GM23338 (cell line): Measurements from ENCODE around the gene GNB4. TPM values are rescaled to one million over a fixed set of nuclear protein-coding genes. Genes with fewer than 3 reads are reported as not detected.
A peak's percentile ranks its signal among the peaks of the same experiment; 100 is the strongest.

ENCODE experiments used
- ATAC-seq: fragments of 200-7000 bp; cut with Tn5 transposase; 3 replicates; pipeline ENCODE4 v1.9.1; 2020
- DNase-seq: peaks from one replicate; pipeline ENCODE4 v3.0.0-alpha.2; 2015; ENCODE audit warnings: low spot score
- H2AFZ ChIP-seq: fragments of 200-600 bp; sonication (generic); 2 replicates; pipeline ENCODE4 v1.8.0; 2016; ENCODE audit warnings: antibody characterized with exemption, mild to moderate bottlenecking, moderate library complexity
- H3F3A ChIP-seq: fragments of 200-600 bp; sonication (generic); replicated peaks from 2 replicates; pipeline ENCODE4 v1.8.0; 2017; ENCODE audit warnings: antibody characterized with exemption, mixed run types, low read depth
- H3K27ac ChIP-seq: fragments of 200-600 bp; sonication (generic); 2 replicates; pipeline ENCODE4 v1.6.1; 2016; ENCODE audit warnings: low read depth
- H3K27me3 ChIP-seq: fragments of 200-600 bp; sonication (generic); 2 replicates; pipeline ENCODE4 v1.8.0; 2016; ENCODE audit warnings: mild to moderate bottlenecking, mixed run types, moderate library complexity; ENCODE audit not compliant: insufficient read depth
- H3K36me3 ChIP-seq: fragments of 200-600 bp; sonication (generic); 2 replicates; pipeline ENCODE4 v1.8.0; 2016; ENCODE audit warnings: mild to moderate bottlenecking; ENCODE audit not compliant: insufficient read depth
- H3K4me1 ChIP-seq: fragments of 200-600 bp; sonication (generic); 2 replicates; pipeline ENCODE4 v1.8.0; 2016; ENCODE audit warnings: mild to moderate bottlenecking, moderate library complexity; ENCODE audit not compliant: insufficient read depth
- H3K4me2 ChIP-seq: fragments of 200-600 bp; sonication (generic); 2 replicates; pipeline ENCODE4 v1.7.1; 2017; ENCODE audit warnings: mixed run types
- H3K4me3 ChIP-seq: fragments of 200-600 bp; sonication (generic); 2 replicates; pipeline ENCODE4 v1.6.1; 2016; ENCODE audit warnings: mixed run types
- H3K79me2 ChIP-seq: fragments of 200-600 bp; sonication (generic); replicated peaks from 2 replicates; pipeline ENCODE4 v1.8.0; 2017; ENCODE audit warnings: mild to moderate bottlenecking; ENCODE audit not compliant: insufficient read depth
- H3K9me2 ChIP-seq: fragments of 200-600 bp; sonication (generic); 2 replicates; pipeline ENCODE4 v1.8.0; 2017; ENCODE audit not compliant: insufficient read depth
- H4K20me1 ChIP-seq: fragments of 200-600 bp; sonication (generic); replicated peaks from 2 replicates; pipeline ENCODE4 v1.8.0; 2017; ENCODE audit warnings: mild to moderate bottlenecking; ENCODE audit not compliant: insufficient read depth
- H3K27ac Mint-ChIP-seq: 2 replicates; pipeline ENCODE4 v1.8.0; 2020; ENCODE audit warnings: inconsistent platforms, mild to moderate bottlenecking, moderate library complexity, mixed read lengths
- H3K27me3 Mint-ChIP-seq: 3 replicates; pipeline ENCODE4 v1.8.0; 2022; ENCODE audit warnings: low read depth, mild to moderate bottlenecking, moderate library complexity, mixed read lengths, inconsistent platforms; ENCODE audit not compliant: insufficient read depth, poor library complexity
- H3K36me3 Mint-ChIP-seq: 3 replicates; pipeline ENCODE4 v1.8.0; 2021; ENCODE audit warnings: low read depth, mild to moderate bottlenecking, inconsistent platforms, moderate library complexity, mixed read lengths
- H3K4me1 Mint-ChIP-seq: 3 replicates; pipeline ENCODE4 v1.8.0; 2020; ENCODE audit warnings: mild to moderate bottlenecking, inconsistent platforms, mixed read lengths
- H3K4me3 Mint-ChIP-seq: 3 replicates; pipeline ENCODE4 v1.8.0; 2021; ENCODE audit warnings: moderate library complexity, mild to moderate bottlenecking, inconsistent platforms, mixed read lengths
- H3K9me3 Mint-ChIP-seq: 3 replicates; pipeline ENCODE4 v1.8.0; 2020; ENCODE audit warnings: moderate library complexity, mild to moderate bottlenecking, inconsistent platforms, mixed read lengths
- CREB1 ChIP-seq: fragments of 250-450 bp; sonication (Bioruptor Pico); IDR thresholded peaks from 2 replicates; pipeline ENCODE4 v1.5.0; 2020; ENCODE audit warnings: low read depth, mild to moderate bottlenecking, moderate library complexity
- EZH2 ChIP-seq: fragments of 200-600 bp; sonication (generic); IDR thresholded peaks from one replicate; pipeline ENCODE4 v1.8.0; 2017; ENCODE audit warnings: antibody characterized with exemption, mild to moderate bottlenecking, low read depth; ENCODE audit not compliant: unreplicated experiment
- EZH2phosphoT487 ChIP-seq: fragments of 200-600 bp; sonication (generic); IDR thresholded peaks from one replicate; pipeline ENCODE4 v1.8.1; 2018; ENCODE audit warnings: antibody characterized with exemption; ENCODE audit not compliant: unreplicated experiment
- JUNB ChIP-seq: IDR thresholded peaks from one replicate; pipeline ENCODE4 v1.6.1; 2016; ENCODE audit warnings: antibody characterized with exemption; ENCODE audit not compliant: unreplicated experiment
- NANOG ChIP-seq: IDR thresholded peaks from 2 replicates; pipeline ENCODE4 v1.6.1; 2016; ENCODE audit warnings: antibody characterized with exemption, borderline replicate concordance
- POLR2AphosphoS5 ChIP-seq: IDR thresholded peaks from 2 replicates; pipeline ENCODE4 v1.6.1; 2016; ENCODE audit warnings: antibody characterized with exemption, low read depth
- STAT1 ChIP-seq: IDR thresholded peaks from one replicate; pipeline ENCODE4 v1.6.1; 2016; ENCODE audit warnings: antibody characterized with exemption; ENCODE audit not compliant: unreplicated experiment
- ZNF114 ChIP-seq: fragments of 250-450 bp; sonication (Bioruptor Pico); IDR thresholded peaks from 2 replicates; pipeline ENCODE4 v1.5.0; 2020; ENCODE audit warnings: mild to moderate bottlenecking, moderate library complexity
- ZNF331 ChIP-seq: fragments of 250-450 bp; sonication (Bioruptor Pico); IDR thresholded peaks from 2 replicates; pipeline ENCODE4 v1.5.0; 2020; ENCODE audit warnings: low read depth, mild to moderate bottlenecking, moderate library complexity
- polyA plus RNA-seq: library from polyadenylated mRNA; unstranded; fragments of >200 nt; fragmentation: Nextera tagmentation; extraction: Ambion mirVana; gene quantifications from 2 replicates; pipeline ENCODE4 v1.2.1, GENCODE V29; 2016
- total RNA-seq: library from RNA; depleted of rRNA; stranded (reverse); fragments of >200 nt; shearing (Covaris generic); gene quantifications from 2 replicates; pipeline ENCODE4 v1.2.3, GENCODE V29; 2014
- TF ChIP-seq, protein P1 (sequence below): fragments of 250-450 bp; sonication (Bioruptor Pico); IDR thresholded peaks from 2 replicates; pipeline ENCODE4 v1.5.0; 2020; ENCODE audit warnings: mild to moderate bottlenecking, moderate library complexity
- TF ChIP-seq, protein P2 (sequence below): IDR thresholded peaks from 2 replicates; pipeline ENCODE4 v1.6.1; 2016; ENCODE audit warnings: antibody characterized with exemption
- TF ChIP-seq, protein P3 (sequence below): IDR thresholded peaks from one replicate; pipeline ENCODE4 v1.6.1; 2018; ENCODE audit warnings: antibody characterized with exemption; ENCODE audit not compliant: unreplicated experiment
- TF ChIP-seq, protein P4 (sequence below), 2 experiments: fragments of 200-600 bp in 1 of 2; sonication (generic) in 1 of 2; conservative IDR thresholded peaks; 2 replicates each; pipeline versions ENCODE4 v1.5.1 to v1.6.1; 2016 to 2017; ENCODE audit warnings: antibody characterized with exemption in 2 of 2, low read depth in 2 of 2, mild to moderate bottlenecking in 2 of 2, moderate library complexity in 1 of 2

Gene GNB4
- total and polyA plus RNA-seq, 2 experiments from 2014 or later, result 11.3 to 28.4 TPM

DNA sequence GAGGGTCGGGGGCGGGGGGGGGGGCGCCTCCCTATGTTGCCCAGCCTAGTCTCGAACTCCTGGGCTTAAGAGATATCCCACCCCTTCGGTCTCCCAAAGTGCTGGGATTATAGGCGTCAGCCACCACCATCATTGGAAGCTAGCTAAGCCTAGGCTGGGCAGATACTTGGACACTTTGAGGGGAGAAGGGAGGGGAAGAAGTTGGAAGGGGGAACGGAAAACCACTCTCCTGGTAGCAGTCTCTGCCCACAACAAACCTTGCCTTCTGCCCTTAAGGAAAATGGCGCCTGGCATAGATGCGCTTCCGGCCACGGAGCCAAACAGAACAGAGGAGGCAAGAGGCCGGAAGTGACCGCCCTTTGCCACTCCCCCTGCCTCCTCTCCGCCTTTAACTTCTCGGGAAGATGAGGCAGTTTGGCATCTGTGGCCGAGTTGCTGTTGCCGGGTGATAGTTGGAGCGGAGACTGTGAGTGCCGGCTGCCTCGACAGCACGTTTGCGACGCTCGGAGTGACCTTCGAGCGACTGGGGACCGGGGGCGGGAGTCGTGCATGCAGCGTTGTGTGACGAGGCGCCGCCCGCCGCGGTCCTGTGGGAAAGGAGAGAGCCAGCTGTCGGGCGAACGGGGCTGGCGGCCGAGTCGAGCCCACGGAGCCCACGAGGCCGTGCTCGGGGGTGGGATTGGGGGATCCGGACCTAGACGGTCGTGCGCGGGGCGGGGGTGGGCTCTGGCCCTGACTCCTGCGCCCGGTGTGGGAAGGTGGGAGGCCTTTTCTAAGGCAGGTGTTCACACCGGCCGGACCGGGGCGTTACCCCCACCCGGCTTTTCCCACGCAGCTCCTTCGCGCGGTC, 103.7 kb downstream of the GNB4 start, which contains the start of gene MFN1:
Gene MFN1 (plus strand): TSS at position 365 of the 850 bp plus-strand sequence. CDS start 1,143 bp downstream, outside the sequence.
- Histone ChIP-seq H3K9me2 (no peaks in the 10 kb centered on the region), H3K4me3 (peak within 1 kb of the TSS; percentile 71), H3K36me3 (peaks cover 16% of the 10 kb centered on the region; the same call in 1 of the 2 replicates), H4K20me1 (0 out of 2 replicates have a peak, but pooled peaks cover 9% of the 10 kb centered on the region), H3F3A (no peaks in the 10 kb centered on the region), H3K4me2 (peak within 1 kb of the TSS; percentile 96), H3K27ac (peak within 1 kb of the TSS; percentile 91), H2AFZ (peak within 1 kb of the TSS; percentile 88), H3K4me1 (peaks cover 8% of the 10 kb centered on the region), H3K27me3 (no peaks in the 10 kb centered on the region), H3K79me2 (peaks cover 17% of the 10 kb centered on the region)
- ATAC-seq, result peak; percentile 97
- DNase-seq, result peak; percentile 98
- Mint-ChIP-seq H3K9me3 (no peaks in the 10 kb centered on the region), H3K27me3 (peaks cover 4% of the 10 kb centered on the region), H3K27ac (peak within 1 kb of the TSS; percentile 97), H3K36me3 (peaks cover 11% of the 10 kb centered on the region; the same call in 2 of the 3 replicates), H3K4me1 (peaks cover 5% of the 10 kb centered on the region; the same call in 2 of the 3 replicates), H3K4me3 (peak within 1 kb of the TSS; percentile 97)
- TF ChIP-seq CREB1 (CRISPR knock-in tag) (peak; percentile 78), ZNF114 (CRISPR knock-in tag) (no peak), POLR2AphosphoS5 (peak; percentile 93), JUNB (no peak), ZNF331 (CRISPR knock-in tag) (peak; percentile 61; the same call in 1 of the 2 replicates), EZH2 (no peak), NANOG (no peak), STAT1 (no peak), EZH2phosphoT487 (no peak)
- TF ChIP-seq, protein P1, sequence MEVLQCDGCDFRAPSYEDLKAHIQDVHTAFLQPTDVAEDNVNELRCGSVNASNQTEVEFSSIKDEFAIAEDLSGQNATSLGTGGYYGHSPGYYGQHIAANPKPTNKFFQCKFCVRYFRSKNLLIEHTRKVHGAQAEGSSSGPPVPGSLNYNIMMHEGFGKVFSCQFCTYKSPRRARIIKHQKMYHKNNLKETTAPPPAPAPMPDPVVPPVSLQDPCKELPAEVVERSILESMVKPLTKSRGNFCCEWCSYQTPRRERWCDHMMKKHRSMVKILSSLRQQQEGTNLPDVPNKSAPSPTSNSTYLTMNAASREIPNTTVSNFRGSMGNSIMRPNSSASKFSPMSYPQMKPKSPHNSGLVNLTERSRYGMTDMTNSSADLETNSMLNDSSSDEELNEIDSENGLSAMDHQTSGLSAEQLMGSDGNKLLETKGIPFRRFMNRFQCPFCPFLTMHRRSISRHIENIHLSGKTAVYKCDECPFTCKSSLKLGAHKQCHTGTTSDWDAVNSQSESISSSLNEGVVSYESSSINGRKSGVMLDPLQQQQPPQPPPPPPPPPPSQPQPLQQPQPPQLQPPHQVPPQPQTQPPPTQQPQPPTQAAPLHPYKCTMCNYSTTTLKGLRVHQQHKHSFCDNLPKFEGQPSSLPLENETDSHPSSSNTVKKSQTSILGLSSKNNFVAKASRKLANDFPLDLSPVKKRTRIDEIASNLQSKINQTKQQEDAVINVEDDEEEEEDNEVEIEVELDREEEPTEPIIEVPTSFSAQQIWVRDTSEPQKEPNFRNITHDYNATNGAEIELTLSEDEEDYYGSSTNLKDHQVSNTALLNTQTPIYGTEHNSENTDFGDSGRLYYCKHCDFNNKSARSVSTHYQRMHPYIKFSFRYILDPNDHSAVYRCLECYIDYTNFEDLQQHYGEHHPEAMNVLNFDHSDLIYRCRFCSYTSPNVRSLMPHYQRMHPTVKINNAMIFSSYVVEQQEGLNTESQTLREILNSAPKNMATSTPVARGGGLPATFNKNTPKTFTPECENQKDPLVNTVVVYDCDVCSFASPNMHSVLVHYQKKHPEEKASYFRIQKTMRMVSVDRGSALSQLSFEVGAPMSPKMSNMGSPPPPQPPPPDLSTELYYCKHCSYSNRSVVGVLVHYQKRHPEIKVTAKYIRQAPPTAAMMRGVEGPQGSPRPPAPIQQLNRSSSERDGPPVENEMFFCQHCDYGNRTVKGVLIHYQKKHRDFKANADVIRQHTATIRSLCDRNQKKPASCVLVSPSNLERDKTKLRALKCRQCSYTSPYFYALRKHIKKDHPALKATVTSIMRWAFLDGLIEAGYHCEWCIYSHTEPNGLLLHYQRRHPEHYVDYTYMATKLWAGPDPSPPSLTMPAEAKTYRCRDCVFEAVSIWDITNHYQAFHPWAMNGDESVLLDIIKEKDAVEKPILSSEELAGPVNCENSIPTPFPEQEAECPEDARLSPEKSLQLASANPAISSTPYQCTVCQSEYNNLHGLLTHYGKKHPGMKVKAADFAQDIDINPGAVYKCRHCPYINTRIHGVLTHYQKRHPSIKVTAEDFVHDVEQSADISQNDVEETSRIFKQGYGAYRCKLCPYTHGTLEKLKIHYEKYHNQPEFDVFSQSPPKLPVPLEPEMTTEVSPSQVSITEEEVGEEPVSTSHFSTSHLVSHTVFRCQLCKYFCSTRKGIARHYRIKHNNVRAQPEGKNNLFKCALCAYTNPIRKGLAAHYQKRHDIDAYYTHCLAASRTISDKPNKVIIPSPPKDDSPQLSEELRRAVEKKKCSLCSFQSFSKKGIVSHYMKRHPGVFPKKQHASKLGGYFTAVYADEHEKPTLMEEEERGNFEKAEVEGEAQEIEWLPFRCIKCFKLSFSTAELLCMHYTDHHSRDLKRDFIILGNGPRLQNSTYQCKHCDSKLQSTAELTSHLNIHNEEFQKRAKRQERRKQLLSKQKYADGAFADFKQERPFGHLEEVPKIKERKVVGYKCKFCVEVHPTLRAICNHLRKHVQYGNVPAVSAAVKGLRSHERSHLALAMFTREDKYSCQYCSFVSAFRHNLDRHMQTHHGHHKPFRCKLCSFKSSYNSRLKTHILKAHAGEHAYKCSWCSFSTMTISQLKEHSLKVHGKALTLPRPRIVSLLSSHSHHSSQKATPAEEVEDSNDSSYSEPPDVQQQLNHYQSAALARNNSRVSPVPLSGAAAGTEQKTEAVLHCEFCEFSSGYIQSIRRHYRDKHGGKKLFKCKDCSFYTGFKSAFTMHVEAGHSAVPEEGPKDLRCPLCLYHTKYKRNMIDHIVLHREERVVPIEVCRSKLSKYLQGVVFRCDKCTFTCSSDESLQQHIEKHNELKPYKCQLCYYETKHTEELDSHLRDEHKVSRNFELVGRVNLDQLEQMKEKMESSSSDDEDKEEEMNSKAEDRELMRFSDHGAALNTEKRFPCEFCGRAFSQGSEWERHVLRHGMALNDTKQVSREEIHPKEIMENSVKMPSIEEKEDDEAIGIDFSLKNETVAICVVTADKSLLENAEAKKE (CRISPR knock-in tag), result no peak
- TF ChIP-seq, protein P2, sequence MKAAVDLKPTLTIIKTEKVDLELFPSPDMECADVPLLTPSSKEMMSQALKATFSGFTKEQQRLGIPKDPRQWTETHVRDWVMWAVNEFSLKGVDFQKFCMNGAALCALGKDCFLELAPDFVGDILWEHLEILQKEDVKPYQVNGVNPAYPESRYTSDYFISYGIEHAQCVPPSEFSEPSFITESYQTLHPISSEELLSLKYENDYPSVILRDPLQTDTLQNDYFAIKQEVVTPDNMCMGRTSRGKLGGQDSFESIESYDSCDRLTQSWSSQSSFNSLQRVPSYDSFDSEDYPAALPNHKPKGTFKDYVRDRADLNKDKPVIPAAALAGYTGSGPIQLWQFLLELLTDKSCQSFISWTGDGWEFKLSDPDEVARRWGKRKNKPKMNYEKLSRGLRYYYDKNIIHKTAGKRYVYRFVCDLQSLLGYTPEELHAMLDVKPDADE, result peak; percentile 85
- TF ChIP-seq, protein P3, sequence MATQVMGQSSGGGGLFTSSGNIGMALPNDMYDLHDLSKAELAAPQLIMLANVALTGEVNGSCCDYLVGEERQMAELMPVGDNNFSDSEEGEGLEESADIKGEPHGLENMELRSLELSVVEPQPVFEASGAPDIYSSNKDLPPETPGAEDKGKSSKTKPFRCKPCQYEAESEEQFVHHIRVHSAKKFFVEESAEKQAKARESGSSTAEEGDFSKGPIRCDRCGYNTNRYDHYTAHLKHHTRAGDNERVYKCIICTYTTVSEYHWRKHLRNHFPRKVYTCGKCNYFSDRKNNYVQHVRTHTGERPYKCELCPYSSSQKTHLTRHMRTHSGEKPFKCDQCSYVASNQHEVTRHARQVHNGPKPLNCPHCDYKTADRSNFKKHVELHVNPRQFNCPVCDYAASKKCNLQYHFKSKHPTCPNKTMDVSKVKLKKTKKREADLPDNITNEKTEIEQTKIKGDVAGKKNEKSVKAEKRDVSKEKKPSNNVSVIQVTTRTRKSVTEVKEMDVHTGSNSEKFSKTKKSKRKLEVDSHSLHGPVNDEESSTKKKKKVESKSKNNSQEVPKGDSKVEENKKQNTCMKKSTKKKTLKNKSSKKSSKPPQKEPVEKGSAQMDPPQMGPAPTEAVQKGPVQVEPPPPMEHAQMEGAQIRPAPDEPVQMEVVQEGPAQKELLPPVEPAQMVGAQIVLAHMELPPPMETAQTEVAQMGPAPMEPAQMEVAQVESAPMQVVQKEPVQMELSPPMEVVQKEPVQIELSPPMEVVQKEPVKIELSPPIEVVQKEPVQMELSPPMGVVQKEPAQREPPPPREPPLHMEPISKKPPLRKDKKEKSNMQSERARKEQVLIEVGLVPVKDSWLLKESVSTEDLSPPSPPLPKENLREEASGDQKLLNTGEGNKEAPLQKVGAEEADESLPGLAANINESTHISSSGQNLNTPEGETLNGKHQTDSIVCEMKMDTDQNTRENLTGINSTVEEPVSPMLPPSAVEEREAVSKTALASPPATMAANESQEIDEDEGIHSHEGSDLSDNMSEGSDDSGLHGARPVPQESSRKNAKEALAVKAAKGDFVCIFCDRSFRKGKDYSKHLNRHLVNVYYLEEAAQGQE, result no peak
- TF ChIP-seq, protein P4, sequence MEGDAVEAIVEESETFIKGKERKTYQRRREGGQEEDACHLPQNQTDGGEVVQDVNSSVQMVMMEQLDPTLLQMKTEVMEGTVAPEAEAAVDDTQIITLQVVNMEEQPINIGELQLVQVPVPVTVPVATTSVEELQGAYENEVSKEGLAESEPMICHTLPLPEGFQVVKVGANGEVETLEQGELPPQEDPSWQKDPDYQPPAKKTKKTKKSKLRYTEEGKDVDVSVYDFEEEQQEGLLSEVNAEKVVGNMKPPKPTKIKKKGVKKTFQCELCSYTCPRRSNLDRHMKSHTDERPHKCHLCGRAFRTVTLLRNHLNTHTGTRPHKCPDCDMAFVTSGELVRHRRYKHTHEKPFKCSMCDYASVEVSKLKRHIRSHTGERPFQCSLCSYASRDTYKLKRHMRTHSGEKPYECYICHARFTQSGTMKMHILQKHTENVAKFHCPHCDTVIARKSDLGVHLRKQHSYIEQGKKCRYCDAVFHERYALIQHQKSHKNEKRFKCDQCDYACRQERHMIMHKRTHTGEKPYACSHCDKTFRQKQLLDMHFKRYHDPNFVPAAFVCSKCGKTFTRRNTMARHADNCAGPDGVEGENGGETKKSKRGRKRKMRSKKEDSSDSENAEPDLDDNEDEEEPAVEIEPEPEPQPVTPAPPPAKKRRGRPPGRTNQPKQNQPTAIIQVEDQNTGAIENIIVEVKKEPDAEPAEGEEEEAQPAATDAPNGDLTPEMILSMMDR (conservative IDR thresholded peaks at IDR 0.05; ENCODE audit: low read depth in 2 of 2), result no peak
